Measurements from ENCODE around the gene OR7G1. TPM values are rescaled to one million over a fixed set of nuclear protein-coding genes. Genes with fewer than 3 reads are reported as not detected.

OR7G1 gene
- total RNA-seq, 1 donor from 2014 or later = not detected

DNA sequence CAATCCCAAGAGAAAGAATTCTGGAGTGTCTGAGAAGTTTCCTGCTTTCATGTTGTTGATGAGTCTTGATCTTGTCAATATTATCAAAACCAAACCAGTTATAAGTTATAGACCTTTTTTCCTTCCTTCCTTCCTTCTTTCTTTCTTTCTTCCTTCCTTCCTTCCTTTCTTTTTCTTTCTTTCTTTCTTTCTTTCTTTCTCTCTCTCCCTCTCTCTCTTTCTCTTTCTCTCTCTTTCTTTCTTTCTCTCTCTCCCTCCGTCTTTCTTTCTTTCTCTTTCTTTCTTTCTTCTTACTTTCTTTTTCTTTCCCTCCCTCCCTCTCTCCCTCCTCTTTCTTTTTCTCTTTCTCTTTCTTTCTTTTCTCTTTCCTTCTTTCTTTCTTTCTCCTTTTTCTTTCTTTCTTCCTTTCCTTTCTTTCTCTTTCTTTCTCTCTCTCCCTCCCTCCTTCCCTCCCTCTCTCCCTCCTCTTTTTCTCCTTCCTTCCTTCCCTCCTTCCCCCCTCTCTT is 11.4 kb upstream of the OR7G1 start, which contains the start of gene OR7G3:
Gene OR7G3 (minus strand): TSS at position 51 of the 506 bp plus-strand sequence. CDS start 0 bp downstream, at position 51.
- Mint-ChIP-seq H3K4me1 (no peaks in the 10 kb centered on the region), H3K4me3 (no peak within 1 kb of the TSS), H3K27ac (no peak within 1 kb of the TSS), H3K36me3 (no peaks in the 10 kb centered on the region), H3K9me3 (peaks cover 25% of the 10 kb centered on the region), H3K27me3 (ENCODE audit: low read depth) (no peaks in the 10 kb centered on the region)
- TF ChIP-seq, protein P1, sequence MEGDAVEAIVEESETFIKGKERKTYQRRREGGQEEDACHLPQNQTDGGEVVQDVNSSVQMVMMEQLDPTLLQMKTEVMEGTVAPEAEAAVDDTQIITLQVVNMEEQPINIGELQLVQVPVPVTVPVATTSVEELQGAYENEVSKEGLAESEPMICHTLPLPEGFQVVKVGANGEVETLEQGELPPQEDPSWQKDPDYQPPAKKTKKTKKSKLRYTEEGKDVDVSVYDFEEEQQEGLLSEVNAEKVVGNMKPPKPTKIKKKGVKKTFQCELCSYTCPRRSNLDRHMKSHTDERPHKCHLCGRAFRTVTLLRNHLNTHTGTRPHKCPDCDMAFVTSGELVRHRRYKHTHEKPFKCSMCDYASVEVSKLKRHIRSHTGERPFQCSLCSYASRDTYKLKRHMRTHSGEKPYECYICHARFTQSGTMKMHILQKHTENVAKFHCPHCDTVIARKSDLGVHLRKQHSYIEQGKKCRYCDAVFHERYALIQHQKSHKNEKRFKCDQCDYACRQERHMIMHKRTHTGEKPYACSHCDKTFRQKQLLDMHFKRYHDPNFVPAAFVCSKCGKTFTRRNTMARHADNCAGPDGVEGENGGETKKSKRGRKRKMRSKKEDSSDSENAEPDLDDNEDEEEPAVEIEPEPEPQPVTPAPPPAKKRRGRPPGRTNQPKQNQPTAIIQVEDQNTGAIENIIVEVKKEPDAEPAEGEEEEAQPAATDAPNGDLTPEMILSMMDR (IDR thresholded peaks at IDR 0.05; ENCODE audit: unreplicated experiment) = no peak
- DNase-seq (ENCODE audit: low spot score in 2 of 2, unreplicated experiment in 2 of 2) = no peak

DNA sequence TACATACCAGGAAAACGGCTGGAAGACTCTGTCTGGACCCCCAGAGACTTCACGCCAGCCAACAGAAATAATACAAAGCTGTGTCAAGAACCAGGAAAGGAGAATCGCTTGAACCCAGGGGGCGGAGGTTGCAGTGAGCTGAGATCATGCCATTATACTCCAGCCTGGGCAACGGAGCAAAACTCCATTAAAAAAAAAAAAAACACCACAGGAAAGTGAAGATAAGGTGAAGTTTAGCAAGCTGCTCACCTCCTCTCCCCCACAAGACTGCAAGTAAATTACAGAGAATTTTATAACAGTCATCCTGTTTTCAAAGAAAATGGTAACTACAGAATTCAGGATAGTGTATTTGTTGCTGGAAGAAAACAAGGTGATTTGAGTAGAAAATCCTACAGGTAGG is 984 bp upstream of the OR7G1 start:
- Mint-ChIP-seq H3K27me3 (ENCODE audit: low read depth) (no peaks in the 10 kb centered on the region), H3K4me3 (no peak overlapping the region), H3K27ac (no peak overlapping the region), H3K4me1 (no peaks in the 10 kb centered on the region), H3K9me3 (peaks cover 49% of the 10 kb centered on the region), H3K36me3 (peaks cover 5% of the 10 kb centered on the region)
- TF ChIP-seq, protein P1 (IDR thresholded peaks at IDR 0.05; ENCODE audit: unreplicated experiment) = no peak
- no peak for DNase-seq (ENCODE audit: low spot score in 2 of 2, unreplicated experiment in 2 of 2)

DNA sequence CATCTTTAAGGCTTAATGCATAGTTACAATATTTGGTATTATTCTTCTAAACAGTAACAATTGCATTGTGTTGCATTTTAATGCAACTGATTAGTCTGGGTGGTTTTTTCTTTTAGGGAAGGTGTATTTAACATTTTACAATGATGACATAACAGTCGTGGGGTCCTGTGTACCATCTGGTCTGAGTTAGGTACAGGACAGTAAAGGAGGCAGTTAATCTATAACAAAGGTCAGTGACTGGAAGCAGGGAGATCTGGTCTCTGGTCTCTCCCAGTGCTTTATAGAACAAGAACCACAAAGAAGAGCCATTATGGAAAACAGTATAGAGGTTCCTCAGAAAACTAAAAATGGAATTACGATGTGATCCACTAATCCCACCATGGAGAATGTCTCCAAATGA is 5.6 kb downstream of the OR7G1 start:
- H3K9me3 Mint-ChIP-seq = peaks cover 36% of the 10 kb centered on the region
- no peak for DNase-seq (ENCODE audit: low spot score in 2 of 2, unreplicated experiment in 2 of 2)
- no peaks in the 10 kb centered on the region for H3K4me1 Mint-ChIP-seq
- H3K36me3 Mint-ChIP-seq = peaks cover 5% of the 10 kb centered on the region
- TF ChIP-seq, protein P1 (IDR thresholded peaks at IDR 0.05; ENCODE audit: unreplicated experiment) = no peak
- H3K27ac Mint-ChIP-seq = no peak overlapping the region
- H3K27me3 Mint-ChIP-seq (ENCODE audit: low read depth) = no peaks in the 10 kb centered on the region
- no peak overlapping the region for H3K4me3 Mint-ChIP-seq

GRCh38 chr19:9107375-9107774 is 8.2 kb downstream of the OR7G1 start, which contains the start of gene OR7G2:
Gene OR7G2 (minus strand): TSS chr19:9107475. CDS start chr19:9103243, 4,232 bp downstream.
- Mint-ChIP-seq H3K36me3 (peaks cover 2% of the 10 kb centered on the region), H3K27ac (no peak within 1 kb of the TSS), H3K9me3 (peaks cover 31% of the 10 kb centered on the region), H3K4me1 (no peaks in the 10 kb centered on the region), H3K27me3 (ENCODE audit: low read depth) (no peaks in the 10 kb centered on the region), H3K4me3 (no peak within 1 kb of the TSS)
- TF ChIP-seq, protein P1 (IDR thresholded peaks at IDR 0.05; ENCODE audit: unreplicated experiment) = no peak
- no peak for DNase-seq (ENCODE audit: low spot score in 2 of 2, unreplicated experiment in 2 of 2)

GRCh38 chr19:9086761-9087160 is 28.8 kb downstream of the OR7G1 start, which contains the start of gene OR1M1:
Gene OR1M1 (plus strand): TSS chr19:9087061. CDS start chr19:9093245, 6,184 bp downstream.
- Mint-ChIP-seq H3K4me3 (no peak within 1 kb of the TSS), H3K27me3 (ENCODE audit: low read depth) (no peaks in the 10 kb centered on the region), H3K4me1 (no peaks in the 10 kb centered on the region), H3K36me3 (no peaks in the 10 kb centered on the region), H3K27ac (no peak within 1 kb of the TSS), H3K9me3 (peaks cover 16% of the 10 kb centered on the region)
- DNase-seq (ENCODE audit: low spot score in 2 of 2, unreplicated experiment in 2 of 2) = no peak
- TF ChIP-seq, protein P1 (IDR thresholded peaks at IDR 0.05; ENCODE audit: unreplicated experiment) = no peak
